Hepatic stellate cell (primary cell): Measurements from ENCODE around the gene PREX1.

Source experiments
- DNase-seq: peaks from one replicate; pipeline ENCODE4 v3.0.0; 2011; ENCODE audit warnings: low spot score

Gene PREX1

GRCh38 chr20:48632825-48633619 is 194.8 kb downstream of the PREX1 start:
- DNase-seq: no peak

- no peak for DNase-seq
These were observed 195.6 kb downstream of the PREX1 start for GRCh38 chr20:48632017-48632824.

- peak; percentile 33 for DNase-seq
These were observed 196.4 kb downstream of the PREX1 start for GRCh38 chr20:48631114-48632016.

- no peak for DNase-seq
These were observed 197.3 kb downstream of the PREX1 start for GRCh38 chr20:48630342-48631075.

DNA sequence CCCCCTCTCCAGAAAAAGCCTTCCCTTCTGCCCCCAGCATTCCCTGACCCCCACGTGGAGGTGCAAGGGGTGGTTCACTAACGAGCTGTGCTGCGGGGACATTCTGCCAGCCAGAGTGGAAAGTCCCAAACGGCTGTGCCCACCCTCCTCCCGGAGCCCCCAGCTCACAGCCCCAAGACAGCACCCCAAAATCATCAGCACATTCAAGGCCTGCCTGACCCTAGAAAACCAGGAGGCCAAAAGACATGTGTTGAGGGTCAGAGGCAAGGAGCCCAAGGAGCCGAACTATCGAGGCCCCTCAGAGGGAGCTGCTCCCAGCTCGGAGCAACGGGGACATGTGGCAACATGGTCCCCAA is 197.9 kb downstream of the PREX1 start:
- no peak for DNase-seq

DNA sequence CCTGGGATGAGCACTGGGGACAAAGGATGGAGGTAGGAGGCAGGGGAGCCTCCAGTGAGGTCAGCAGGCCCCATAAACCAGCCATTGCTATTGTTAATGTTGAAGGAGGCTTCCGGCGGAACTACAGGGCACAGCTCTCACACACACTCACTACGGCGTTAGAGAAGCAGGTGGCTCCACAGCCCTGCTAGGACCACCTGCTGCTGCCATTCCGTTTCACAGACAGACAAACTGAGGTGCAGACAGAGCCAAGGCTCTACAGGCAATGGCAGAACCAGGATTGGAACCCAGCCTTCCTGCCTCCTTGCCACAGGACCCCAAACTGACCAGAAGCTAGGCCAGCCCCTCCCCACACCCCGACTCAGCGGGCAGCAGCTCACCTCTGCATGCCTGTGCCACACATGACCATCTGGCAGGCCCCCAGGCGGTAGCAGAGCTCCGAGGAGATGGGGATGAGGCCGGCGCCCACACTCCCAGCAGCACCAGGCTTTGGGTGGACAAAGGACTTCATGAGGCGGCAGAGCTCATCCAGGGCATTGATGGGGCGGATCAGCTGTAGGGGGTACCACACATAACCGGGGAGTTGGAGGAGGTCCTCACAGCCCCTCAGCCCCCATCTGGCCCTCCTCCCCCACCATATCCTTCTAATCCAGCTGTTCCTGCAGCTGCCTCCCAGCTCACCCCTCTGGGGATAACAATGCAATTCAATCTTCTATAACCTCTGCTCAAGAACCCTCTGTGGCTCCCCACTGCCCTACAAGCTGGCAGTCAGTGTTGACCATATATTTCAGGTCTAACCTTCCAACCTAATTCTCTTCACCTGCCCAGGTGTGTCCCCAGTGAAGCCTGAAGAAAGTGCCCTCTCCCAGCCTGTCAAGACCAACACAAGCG is 198.5 kb downstream of the PREX1 start:
- no peak for DNase-seq

GRCh38 chr20:48627737-48628128 is 200.1 kb downstream of the PREX1 start:
- no peak for DNase-seq

DNA sequence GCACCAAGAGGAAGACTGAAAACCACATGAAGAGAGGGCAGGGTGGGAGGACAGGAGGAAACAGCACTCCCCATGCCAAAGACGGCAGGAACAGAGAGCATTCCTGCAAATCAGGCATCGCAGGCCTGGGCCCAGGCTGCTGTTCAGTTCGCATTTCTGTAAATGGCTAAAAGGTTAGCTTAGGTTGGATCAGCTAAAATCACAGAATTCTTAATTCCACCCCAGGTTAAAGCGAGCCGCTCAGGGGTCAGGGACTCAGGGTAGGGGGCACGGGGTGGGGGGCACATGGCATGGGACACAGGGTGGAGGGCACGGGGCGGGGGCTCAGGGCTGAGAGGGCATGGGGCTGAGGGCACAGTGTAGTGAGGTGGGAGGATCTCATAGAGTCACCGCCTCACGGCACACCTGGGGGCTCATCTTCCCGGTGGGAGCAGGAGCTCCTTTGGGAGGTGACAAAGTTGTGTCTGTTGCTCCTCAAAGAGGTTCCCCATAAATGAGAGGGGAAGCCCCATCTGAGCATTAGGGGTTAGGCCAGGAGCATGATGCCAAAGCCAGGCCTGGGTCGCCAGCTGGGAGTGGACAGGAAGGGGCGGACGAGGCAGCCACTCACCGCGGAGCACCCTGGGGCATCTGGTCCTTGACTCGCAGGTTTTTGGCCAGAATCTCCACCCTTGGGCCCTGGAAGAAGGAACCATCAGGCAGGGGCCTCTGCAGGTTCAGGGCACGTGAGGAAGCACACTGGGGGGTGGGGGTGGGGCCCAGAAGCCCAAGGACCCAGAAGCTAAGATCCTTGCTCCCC is 200.7 kb downstream of the PREX1 start:
- no peak for DNase-seq

GRCh38 chr20:48626226-48626937 is 201.4 kb downstream of the PREX1 start:
- peak; percentile 38 for DNase-seq

DNA sequence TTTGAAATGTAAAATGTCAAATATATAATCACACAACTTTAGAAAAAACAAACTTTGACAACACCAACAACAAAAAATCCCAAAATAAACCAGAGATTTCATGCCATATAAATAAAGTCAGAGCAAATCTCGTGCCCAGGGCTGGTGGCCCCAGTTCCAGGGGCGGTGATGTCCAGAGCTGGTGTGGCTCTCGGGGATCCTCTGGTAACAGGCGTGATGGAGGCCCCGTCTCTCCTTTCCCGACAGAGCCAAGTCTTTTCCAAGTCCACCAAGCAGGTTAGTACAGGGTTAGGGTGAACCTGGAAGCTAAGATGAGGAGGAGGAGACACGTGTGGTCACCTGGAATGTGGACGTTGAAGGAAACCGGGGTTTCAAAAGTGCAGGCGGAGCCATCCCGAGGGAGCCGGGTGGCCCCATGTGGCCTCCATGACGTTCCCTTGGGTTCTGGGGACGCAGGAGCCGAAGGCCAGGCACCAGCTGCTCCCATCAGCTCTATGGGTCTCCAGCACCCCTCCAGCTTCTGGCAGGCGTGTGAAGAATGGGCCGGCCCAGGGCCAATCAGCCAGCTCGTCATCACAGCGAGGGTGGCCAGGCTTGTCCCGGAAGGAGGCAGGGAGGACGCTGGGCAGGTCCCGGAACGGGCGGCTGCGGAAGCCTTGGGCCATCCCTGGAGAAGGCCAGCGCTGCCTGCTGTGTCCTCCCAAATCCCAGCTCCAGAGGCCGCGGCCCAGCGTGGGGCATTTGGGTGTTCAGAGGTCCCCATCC is 202.5 kb downstream of the PREX1 start:
- DNase-seq: no peak

DNA sequence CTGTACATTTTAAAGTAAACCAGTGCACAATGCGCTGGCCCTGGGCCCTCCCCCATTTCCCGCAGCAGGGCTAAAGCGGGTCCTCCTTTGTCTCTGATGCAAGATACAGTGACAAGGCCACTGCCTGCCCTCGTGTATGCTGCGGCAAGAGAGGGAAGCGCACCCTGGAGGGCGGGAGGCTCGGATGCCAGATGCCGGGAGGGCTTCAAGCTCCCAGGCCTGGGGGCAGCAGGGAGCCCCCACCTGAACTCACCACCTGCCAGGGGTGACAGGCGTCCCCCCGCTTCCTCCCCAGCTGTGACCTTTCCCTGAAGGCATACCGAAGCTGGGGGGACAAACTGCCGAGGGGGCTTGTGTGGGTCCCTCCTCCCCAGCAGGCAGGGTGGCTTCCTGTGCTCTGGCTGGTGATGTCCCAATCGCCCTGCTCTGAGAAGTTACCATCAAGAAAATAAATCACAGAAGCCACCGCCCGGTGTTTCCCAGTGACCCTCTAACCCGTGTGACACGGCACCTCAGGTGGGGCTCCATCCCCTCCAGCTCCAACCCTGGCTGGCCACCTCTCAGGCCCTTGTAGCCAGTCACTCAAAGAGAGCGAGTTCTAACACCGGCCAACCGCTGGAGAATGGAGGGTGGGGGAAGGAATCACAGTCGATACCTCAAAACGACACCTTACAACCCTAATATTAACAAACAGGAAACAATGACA is 203.3 kb downstream of the PREX1 start:
- no peak for DNase-seq

- DNase-seq: no peak
These were observed 203.9 kb downstream of the PREX1 start for GRCh38 chr20:48623906-48624265.

DNA sequence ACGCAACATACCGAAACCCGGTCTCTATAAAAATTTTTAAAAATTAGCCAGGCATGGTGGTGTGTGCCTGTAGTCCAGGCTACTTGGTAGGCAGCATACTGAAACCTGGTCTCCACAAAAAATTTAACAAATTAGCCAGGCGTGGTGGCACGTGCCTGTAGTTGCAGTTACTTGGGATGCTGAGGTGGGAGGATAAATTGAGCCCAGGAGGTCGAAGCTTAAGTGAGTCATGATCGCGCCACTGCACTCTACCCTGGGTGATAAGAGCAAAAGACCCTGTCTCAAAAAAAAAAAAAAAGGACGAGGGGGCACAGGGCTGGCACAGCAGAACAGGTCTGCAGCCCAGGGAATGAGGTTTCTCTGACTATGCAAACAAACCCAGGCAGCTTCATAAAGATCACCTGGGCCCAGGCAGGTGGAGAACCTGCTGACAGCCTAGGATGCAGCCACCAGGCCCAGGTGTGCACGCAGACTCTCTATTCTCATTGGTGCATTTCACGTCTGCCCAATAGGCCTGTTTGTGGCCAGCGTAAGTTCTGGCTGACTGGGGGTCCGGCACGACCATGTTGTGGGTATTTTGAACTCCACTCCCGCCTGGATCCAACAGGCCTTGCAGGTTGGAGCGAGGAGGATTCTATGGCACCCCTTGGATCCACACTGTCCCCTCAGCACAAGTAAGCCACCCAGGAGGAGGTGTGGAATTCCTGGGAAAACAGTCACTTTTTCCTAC is 204.5 kb downstream of the PREX1 start:
- DNase-seq: no peak

- DNase-seq: no peak
These were observed 205.4 kb downstream of the PREX1 start for GRCh38 chr20:48622421-48622820.

GRCh38 chr20:48621376-48622078 is 206.3 kb downstream of the PREX1 start:
- DNase-seq: peak; percentile 64
